Ecto neural progenitor cell (in vitro differentiated cells): Measurements from ENCODE around the gene CBARP.
A peak's percentile ranks its signal among the peaks of the same experiment; 100 is the strongest.

ENCODE experiments used
- DNase-seq: peaks from one replicate; pipeline ENCODE4 v3.0.0-alpha.2; 2018; ENCODE audit warnings: low spot score

Gene CBARP

DNA sequence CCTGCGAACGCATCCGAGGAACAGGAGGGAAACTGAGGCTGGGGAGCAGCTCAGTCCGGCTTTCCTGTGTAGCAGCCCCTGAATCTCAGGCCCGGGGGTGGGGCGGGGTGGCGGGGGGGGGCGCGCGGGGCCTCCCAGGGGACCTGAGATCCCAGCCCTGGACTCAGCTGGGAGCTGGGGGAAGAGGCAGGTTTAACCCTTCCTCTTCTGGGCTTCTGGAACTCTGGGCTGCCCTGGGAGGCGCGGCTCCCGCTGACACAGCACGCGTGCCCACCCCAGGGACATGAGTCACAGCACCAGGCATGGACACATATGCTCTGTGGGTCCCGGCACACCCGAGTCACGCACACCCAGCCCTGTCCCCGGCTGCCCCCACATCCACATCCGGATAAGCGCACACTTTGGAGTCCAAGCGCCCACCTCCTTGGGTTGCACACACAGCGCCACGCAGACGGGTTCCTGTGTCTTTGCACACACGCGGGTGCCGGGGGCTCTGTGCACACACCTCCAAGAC lies 27.9 kb upstream of the CBARP start:
- DNase-seq = peak; percentile 72

GRCh38 chr19:1264801-1265614 lies 27.2 kb upstream of the CBARP start:
- DNase-seq = peak; percentile 86

- DNase-seq = no peak
Observed at GRCh38 chr19:1263188-1263587, 25.4 kb upstream of the CBARP start.

GRCh38 chr19:1262623-1263123 lies 24.9 kb upstream of the CBARP start:
- DNase-seq = peak; percentile 77

- DNase-seq = no peak
Observed at GRCh38 chr19:1261798-1262622, 24.2 kb upstream of the CBARP start.

- peak; percentile 71 for DNase-seq
Observed at GRCh38 chr19:1261538-1261797, 23.7 kb upstream of the CBARP start.

DNA sequence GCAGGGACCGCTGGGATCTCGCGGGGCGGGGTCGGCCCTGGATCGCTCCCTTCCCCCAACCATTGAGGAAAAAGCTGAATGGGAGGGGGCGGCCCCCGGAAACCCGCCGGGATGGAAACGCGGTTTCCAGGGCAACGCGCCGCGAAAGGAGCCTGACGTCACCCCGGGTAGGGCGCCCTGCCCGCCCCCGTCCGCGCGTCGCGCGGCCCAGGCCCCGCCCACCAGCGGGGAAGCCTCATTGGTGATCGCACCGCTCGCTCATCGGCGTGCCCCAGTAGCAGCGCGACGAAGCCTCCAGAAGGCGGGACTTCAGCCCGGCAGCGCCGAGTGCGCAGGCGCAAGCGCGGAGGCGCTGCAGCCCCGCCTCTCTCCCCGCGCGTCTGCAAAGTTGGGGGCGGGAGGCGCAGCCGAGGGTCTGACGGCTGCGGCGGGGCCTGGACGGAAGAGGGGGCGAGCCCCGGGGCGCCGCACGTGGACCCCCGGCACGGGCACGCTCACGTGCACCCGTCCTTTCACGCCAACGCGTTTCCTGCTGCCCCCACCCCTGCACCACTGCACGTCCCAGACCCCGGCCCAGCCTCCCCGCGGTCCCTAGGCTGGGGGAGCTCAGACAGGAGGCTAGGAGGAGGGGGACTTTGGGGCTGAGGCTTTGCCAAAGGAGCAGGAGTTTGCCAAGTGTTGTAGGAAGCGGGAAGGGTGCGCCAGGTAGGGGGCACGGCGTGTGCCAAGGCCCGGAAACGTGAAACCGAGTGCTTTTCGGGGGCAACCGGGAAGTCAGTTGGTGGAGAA lies 23.1 kb upstream of the CBARP start:
- peak; percentile 97 for DNase-seq

DNA sequence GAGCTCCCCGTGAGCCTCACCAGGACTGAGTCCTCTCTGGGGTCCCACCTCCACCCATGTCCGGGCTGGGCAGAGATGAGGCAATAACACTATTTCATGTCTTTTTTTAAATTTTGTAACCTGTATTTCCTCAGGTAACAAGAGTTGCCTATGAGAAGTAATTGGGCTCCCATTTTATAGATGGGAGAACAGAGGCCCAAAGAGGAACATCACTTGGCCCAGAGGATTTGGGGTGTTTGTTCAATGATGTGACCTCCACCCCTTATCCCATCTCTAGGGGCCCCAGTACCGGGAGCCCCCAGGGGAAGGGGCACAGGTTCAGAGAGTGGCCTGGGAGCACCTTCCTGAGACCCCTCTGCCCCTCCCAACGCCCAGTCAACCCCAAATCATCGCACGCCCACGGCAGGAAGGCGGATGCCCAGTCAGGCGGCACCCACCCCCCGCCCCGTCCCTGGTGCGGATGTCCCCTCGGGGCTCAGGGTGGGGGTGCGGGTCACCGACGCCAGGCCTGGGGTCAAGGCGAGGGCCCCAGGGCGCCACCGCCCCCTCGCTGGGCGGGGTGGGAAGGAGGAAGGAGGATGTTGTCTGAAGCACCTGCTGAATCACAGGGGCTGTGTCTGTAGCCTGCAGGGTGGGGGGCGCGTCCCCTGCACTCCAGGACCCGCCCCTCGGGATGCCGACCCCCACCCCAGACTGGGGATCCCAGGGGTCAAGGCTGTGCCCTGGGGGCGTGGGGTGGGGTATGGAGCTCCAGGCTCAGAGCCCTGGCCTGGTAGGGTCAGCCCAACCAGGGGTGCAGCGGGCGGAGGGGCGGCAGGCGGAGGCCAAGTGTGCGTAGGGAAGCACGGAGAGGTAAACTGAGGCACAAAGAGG lies 22.3 kb upstream of the CBARP start:
- DNase-seq = peak; percentile 69

- DNase-seq = peak; percentile 81
Observed at GRCh38 chr19:1259206-1259875, 21.5 kb upstream of the CBARP start.

DNA sequence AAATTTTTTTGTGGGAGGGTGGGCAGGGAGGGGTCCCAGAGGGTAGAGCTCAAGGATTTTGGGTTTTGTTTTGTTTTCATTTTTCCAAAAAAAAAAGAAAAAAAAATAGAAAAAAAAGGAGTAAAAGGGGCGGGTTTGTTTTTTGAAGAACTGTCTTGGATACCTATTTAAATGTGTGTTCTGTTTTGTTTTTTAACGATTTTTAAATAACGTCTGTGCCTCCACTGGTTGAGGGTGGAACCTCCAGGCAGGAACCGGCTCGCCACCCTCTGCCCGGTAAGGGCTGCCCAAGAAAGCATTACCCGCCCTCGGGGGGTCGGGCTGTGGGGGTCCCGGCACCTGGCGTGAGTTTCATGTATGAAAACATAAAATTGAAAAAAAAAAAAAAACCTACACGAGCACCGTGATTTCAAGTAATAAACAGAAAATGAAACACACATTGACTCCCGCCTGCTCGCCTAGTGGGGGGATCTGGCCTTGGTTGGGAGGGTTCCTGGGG lies 21.0 kb upstream of the CBARP start:
- DNase-seq = no peak

GRCh38 chr19:1258163-1258492 lies 20.3 kb upstream of the CBARP start:
- DNase-seq = no peak

DNA sequence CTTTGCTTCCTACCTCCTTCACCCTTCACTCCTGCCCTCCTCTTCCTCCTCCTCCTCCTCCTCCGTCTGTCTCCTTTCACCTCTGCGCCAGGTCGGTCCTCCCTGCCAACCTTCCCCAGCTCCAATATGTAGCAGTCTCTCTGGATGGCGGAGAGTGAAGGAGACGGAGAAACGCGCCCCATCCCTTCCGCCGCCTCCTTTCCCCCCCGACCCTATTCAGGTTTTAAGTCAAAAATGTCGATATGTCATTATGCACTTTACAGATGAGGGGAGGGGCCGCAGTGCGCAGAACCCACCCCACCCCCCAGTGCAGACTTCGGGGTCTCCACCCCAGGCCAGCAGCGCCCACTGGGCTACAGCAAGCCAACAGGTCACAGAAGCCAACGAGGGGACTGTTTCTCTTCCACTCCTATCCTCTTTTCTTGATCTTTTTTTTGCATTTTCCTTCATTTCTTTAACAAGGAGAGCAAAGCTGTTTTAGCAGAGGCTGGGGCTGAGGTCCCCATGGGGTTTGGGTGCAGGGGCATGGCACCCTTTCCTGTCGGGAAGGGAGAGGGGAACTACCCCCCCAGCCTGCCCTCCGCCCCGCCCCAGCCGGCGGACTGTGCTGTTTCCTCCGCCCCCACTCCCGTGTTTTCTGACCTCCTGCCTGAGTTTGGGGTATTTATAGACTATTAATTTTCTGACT lies 19.8 kb upstream of the CBARP start:
- no peak for DNase-seq

GRCh38 chr19:1256646-1257474 lies 19.1 kb upstream of the CBARP start:
- no peak for DNase-seq

GRCh38 chr19:1255186-1256161 lies 17.7 kb upstream of the CBARP start:
- no peak for DNase-seq

GRCh38 chr19:1254530-1255185 lies 16.9 kb upstream of the CBARP start:
- no peak for DNase-seq

DNA sequence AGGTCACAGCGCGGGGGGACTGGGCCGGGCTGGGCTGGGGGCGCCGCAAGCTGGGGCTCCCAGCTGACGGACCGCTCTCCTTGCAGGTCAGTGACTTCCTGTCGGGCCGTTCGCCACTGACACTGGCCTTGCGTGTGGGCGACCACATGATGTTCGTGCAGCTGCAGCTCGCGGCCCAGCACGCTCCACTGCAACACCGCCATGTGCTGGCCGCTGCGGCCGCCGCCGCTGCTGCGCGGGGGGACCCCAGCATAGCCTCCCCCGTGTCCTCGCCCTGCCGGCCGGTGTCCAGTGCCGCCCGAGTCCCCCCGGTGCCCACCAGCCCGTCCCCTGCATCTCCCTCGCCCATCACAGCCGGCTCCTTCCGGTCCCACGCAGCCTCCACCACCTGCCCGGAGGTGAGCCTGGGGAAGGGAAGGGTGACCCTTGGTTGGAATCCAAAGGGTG lies 16.3 kb upstream of the CBARP start:
- DNase-seq = no peak

DNA sequence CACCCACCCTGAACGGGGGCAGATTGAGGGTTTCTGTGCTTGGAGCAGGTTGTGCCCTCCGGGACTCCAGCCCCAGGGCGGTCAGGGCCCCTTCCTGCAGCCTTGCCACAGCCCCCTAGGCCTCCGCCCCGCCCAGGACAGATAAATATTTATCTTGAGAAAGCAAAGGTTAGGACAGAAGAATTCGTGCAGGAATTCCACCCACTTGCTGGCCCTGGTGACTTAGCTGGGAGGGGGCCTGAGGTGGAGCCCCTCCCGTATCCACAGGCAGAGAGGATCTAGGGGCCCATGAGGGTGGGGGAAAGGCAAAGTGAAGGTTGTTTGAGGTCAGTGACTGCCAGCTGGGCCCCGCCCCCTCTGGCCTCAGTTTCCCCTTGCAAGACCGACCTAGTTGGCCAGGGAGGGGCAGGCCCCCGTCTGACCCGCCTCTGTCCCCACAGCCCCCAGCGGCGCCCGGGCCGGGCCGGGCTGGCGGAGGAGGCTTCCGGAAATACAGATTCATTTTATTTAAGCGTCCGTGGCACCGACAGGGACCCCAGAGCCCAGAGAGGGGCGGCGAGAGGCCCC lies 15.8 kb upstream of the CBARP start:
- DNase-seq = no peak
